Activated gamma-delta T cell treated with anti-CD3 and anti-CD28 coated beads, Interleukin-2, amount 50 U/mL, for 16 hours (primary cell): ENCODE results near the gene NDUFAF2.
"Not testable (repeated sequence)": the region's sequence is repeated elsewhere in the genome, so short reads cannot be mapped to it uniquely, and the experiment has no call there.

Experiments used
- DNase-seq: peaks from one replicate; pipeline ENCODE4 v3.0.0-alpha.2; 2020; ENCODE audit warnings: low read depth

The NDUFAF2 gene

DNA sequence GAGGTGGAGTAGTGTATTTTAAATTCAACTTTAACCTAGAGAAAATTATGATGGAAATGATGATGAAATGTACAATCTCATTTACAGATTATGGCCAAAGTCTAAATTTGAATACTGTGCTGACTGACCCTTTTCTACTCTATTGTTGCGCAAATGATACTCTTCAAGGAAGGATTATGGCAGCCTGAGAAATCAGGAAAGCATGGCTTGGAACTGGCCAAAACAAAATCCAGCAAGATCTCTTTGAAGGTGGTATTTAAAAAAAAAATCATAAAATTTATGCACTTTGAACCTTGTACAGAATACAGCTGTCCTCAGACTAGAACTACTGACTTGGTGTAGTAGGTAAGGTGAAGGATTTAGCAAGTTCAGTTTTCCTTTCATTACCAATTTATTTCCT, 105.3 kb downstream of the NDUFAF2 start:
- no peak for DNase-seq

DNA sequence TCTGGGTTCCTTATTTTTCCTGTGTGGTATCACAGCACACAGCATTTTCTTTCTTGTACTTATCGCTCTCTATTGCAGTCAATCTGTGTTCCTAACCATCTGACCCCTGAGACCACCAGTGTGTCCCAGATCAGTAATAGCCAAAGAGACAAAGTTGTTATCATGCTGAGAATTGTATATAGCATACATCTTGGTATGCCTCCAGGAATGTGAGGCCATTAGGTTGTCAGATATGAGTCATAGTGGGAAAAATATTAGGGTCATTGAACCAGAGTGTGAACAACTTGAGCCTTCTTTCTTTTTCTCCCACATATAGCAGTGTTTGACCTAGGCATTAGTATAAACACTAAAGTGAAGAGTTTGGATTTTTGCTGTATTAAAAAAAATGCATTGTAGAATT, 106.3 kb downstream of the NDUFAF2 start:
- no peak for DNase-seq

DNA sequence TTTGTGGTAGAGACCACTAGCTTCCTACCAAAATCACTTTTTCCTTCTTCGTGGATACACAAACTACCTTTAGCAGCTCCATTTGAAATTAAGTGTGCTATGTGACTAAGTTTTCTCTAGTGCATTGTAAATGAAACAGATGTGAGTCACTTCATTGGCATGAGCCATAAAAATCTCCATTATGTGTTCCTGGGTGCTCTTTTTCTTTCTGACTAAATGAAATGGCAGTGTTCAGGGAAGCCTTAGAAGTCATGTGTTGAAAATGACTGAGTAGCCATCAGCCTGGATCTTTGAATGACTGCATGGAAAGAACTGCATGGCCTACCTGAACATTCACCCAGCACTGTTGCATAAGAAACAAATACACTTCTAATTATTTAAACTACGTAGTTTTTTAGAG, 107.9 kb downstream of the NDUFAF2 start:
- DNase-seq: no peak

GRCh38 chr5:61053937-61054336, 108.9 kb downstream of the NDUFAF2 start:
- DNase-seq: no peak

DNA sequence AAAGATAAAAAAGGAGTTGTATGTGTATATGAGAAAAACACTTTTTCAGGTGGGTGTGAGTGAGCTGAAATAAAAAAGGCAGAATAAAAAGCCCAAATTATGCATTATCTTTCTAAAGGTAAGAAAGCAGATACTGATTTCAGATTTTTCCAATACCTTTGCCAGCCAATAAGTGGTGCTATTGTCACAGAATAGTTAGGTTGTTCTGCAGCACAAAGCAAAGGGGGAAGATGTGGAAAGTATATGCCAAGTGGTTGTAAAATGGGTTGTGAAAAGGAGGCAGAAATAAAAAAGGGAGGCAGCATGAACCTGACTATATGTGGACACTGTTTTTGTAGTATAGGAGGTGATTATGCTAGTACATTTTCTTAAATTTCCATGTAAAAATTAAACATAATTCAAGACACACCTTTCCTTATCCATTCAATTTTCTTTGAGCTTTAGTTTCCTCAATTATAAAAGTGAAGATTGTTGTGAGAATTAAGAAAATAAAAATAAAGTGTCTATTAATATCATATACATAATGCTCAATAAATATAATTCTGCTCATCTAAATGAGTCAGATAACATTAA, 110.5 kb downstream of the NDUFAF2 start:
- no peak for DNase-seq

- DNase-seq: no peak
Observed at GRCh38 chr5:61059499-61059898, 114.5 kb downstream of the NDUFAF2 start.

DNA sequence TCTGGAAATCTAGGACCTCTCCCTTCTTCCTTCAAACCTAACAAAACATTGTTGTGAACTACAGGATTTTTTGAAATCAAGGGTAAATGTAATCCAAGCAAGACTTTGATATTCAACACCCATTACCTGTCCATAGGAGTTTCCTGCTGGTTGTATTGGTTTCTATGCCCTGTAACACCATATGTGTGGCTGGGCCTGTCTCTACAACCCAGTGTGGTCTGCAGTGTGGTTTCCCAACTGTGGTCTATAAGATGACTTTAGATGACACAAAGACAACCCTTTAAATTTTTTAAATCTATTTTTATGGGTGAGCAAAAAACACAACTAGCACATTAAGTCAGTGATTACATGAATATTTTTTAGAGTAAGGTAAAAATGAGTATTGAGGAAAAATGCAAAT, 124.1 kb downstream of the NDUFAF2 start:
- DNase-seq: no peak

GRCh38 chr5:61071526-61071925, 126.5 kb downstream of the NDUFAF2 start:
- no peak for DNase-seq

DNA sequence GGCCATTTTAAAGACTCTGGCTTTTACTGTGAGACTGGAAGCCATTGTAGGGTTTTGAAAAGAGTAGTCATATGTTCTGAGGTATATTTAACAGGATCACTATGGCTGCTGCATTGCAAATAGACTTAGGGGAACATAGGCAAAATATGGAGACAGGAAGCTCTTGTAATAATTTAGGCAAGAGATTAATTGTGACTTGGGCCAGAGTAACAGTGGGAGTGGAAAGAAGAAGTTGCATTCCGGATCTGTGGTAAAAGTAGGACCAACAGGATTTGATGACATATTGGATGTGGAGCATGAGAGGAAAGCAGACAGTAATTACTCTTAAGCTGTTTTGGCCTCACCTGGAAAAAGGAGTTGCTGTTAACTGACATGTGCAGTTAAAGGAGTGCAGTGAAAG, 131.6 kb downstream of the NDUFAF2 start:
- no peak for DNase-seq

DNA sequence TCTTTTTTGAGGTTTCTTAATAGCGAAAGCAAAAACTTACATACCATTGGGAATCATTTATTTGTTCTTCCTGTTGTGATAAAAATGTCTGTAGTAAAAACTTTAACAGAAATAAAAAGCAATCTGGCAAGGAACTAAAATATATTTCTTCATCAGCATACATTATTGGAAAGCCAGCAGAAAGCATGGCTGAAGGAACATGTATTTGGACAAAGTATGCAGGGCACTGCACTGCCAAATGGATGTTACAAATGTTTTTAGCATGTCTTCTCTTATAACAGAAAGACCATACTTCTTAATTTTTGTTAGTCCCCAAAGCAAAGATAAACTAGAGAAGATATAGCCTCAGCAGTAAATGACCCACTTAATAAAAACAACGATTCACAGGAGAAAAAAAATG, 136.7 kb downstream of the NDUFAF2 start:
- DNase-seq: no peak

GRCh38 chr5:61082516-61083280, 137.7 kb downstream of the NDUFAF2 start:
- no peak for DNase-seq

GRCh38 chr5:61084658-61085057, 139.7 kb downstream of the NDUFAF2 start:
- no peak for DNase-seq

- DNase-seq: no peak
Observed at GRCh38 chr5:61085885-61086284, 140.9 kb downstream of the NDUFAF2 start.

DNA sequence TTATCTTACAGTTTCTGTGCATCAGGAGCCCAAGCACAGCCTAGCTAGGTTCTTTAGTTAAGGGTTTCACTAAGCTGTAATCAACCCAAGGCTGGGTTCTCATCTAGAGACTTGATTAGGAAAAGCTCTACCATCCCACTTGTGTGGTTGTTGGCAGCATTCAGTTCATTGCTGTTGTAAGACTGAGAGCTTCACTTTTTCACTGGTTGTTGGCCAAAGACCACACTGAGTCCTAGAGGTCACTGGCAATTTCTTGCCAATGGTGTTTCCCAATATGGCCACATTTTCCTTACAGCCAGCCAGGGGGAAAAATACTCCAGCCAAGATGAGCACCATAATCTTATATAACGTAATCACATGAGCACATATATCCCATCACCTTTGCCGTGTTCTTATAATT, 142.9 kb downstream of the NDUFAF2 start:
- no peak for DNase-seq

DNA sequence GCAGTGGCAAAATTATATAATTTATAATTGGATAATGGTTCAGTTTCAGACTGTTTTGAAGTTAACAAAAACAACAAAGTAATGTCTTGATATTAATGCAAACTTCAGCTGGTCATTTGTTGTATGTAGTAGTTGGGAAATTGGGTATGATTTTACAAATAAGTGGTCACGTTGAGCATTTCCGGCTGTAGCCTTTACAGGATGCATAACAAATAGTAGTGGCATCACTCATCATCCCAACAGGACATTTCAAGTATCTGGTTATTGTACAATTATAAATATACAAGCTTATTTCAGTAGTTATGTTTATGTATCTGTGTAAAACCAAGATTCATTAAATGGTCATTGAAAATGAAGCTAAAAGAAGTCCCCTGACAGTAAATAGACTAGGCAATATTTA, 144.3 kb downstream of the NDUFAF2 start:
- no peak for DNase-seq

DNA sequence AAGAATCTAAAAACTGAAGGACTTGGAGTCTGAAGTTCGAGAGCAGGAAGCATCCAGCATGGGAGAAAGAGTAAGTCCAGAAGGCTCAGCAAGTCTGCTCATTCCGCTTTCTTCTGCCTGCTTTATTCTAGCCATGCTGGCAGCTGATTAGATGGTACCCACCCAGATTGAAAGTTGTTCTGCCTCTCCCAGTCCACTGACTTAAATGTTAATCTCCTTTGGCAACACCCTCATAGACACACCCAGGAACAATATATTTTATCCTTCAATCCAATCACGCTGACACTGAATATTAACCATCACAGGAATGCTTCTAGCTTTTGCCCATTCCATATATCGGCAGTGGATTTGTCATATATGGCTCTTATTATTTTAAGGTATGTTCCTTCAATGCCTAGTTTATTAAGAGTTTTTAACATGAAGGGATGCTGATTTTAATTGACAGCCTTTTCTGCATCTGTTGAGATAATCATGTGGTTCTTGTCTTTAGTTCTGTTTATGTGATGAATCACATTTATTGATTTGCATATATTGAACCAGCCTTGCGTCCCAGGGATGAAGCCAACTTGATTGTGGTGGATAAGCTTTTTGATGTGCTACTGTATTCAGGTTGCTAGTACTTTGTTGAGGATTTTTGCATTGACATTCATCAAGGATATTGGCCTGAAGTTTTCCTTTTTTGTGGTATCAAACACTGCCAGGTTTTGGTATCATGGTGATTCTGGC, 148.2 kb downstream of the NDUFAF2 start:
- DNase-seq: not testable (repeated sequence)

DNA sequence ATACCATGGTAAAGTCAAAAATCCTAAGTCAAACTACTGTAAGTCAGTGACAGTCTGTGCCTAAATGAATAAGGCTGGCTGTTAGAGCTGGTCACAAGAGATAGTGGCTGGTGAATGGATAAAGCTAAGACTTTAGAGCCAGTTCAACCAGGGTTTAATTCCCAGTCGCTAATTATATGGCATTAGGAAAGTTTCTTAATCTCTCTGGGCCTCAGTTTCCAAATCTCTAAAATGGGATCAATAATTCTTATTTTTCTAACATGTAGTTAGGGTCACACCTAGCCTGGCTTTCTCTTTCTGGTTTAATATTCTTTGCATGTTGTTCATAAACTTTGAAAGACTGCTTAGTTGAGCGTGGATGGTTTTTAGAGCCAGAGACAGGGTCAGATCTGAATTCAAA, 152.5 kb downstream of the NDUFAF2 start:
- DNase-seq: no peak

DNA sequence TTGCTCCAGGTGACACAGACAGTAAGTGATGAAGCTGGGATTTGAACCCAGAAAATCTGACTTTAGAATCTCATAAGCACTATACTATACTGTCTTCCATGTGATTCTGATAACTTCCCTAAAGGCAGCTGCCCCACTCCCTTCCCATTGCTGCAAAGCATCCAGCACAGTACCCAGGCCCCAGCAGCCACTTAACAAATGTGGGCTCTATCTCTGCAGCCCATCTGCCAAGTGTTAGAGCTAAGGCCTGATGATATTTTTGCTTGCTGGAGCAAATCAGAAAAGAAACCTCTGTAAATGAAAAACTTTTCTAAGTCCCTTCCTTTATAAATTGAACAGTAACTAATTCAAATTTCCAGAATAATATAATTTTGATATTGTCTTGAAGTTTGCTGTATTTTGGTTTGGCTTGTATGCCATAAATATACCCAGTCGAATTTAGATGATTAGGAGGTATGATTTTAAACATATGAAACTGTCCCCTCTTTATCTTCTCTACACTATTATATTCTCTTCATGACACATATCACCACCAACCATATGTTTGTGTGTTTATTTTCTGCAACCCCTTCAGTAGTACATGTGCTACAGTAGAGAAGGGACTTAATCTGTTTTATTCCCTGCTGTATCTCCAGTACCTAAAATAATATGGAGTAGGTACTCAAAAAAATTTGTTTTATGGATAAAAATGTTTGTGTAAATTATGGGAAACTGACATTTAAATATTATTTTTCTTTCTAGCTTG, 153.4 kb downstream of the NDUFAF2 start:
- DNase-seq: no peak

DNA sequence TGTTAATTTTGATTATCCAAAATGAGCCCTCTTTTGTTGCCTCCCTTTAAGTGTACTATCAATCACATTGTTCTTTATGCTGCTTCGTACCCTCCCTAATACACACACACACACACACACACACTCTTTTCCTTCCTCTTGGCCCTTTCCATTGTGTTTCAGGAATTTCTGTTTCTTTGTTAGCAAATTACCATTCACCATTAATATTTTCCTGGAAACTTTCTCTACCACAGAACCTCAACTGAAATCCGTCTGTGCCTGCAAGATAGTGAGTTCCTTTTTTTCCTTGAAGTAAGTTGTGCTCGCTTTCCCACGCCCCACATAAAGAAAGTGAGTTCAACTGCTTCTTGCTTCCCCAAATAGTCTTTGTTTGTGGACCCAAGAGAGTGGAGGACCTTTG, 155.4 kb downstream of the NDUFAF2 start:
- DNase-seq: no peak

DNA sequence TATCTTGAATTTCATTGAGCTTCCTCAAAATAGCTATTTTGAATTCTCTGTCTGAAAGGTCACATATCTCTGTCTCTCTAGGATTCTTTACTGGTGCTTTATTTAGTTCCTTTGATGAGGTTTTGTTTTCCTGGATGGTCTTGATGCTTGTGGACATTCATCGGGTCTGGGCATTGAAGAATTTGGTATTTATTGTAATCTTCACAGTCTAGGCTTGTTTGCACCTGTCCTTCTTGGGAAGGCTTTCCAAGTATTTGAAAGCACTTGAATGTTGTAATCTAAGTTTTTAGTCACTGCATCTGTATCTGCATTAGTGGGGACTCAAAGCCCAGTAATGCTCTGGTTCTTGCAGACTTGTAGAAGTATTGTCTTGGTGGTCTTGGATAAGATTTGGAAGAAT, 169.4 kb downstream of the NDUFAF2 start:
- DNase-seq: no peak

GRCh38 chr5:61115968-61116367, 171.0 kb downstream of the NDUFAF2 start:
- DNase-seq: no peak

DNA sequence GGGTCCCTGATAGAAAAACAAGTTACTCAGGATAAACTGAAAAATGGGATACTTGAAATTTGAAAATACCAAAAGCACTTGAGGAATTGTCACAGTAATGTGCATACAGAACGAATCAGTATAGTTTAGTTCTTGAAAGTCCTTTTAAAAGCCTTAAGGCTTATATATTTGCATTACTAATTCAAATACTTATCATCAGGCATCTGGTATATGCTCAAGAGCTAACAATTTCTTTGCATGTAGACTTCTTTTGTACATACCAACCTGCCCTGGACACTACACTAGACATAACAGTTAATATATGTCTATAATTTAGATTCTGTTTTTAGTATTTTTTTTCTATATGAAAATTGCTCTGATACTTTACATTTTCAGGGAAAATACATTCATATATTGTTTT, 174.1 kb downstream of the NDUFAF2 start:
- DNase-seq: no peak

- no peak for DNase-seq
Observed at GRCh38 chr5:61120534-61120933, 175.5 kb downstream of the NDUFAF2 start.
